Fibroblast of skin of left quadriceps (primary cell): ENCODE measurements around the gene SLC24A3.

ENCODE experiments used
- DNase-seq, 2 experiments: peaks; one replicate each; pipeline ENCODE4 v3.0.0-alpha.2; 2013; ENCODE audit warnings: low read depth in 2 of 2

Gene SLC24A3

GRCh38 chr20:19770375-19770774 is 557.9 kb downstream of the SLC24A3 start:
- DNase-seq, result no peak

GRCh38 chr20:19771031-19771430 is 558.6 kb downstream of the SLC24A3 start:
- no peak for DNase-seq
